DMS53 treated with DMSO at 0.1 percent for 48 hours (cell line): ENCODE measurements around the gene NPHP4.
"Not testable (repeated sequence)": the region's sequence is repeated elsewhere in the genome, so short reads cannot be mapped to it uniquely, and the experiment has no call there.

ENCODE experiments used
- DNase-seq: peaks from one replicate; lab custom pipeline; 2025; ENCODE audit not compliant: unreplicated experiment; lab: John Stamatoyannopoulos, UW

Gene NPHP4

GRCh38 chr1:6024376-6024775, 32.2 kb upstream of the NPHP4 start:
- no peak for DNase-seq

GRCh38 chr1:6023346-6023745, 31.1 kb upstream of the NPHP4 start:
- DNase-seq: no peak

GRCh38 chr1:6022193-6022592, 30.0 kb upstream of the NPHP4 start:
- DNase-seq: no peak

- no peak for DNase-seq
Measured at GRCh38 chr1:6019166-6019845, 27.1 kb upstream of the NPHP4 start.

- DNase-seq: not testable (repeated sequence)
Measured at GRCh38 chr1:6017654-6018053, 25.4 kb upstream of the NPHP4 start.

GRCh38 chr1:6016191-6016865, 24.1 kb upstream of the NPHP4 start:
- no peak for DNase-seq

- DNase-seq: no peak
Measured at GRCh38 chr1:6014130-6014999, 22.1 kb upstream of the NPHP4 start.

- no peak for DNase-seq
Measured at GRCh38 chr1:6013491-6013890, 21.3 kb upstream of the NPHP4 start.

GRCh38 chr1:6012529-6013318, 20.5 kb upstream of the NPHP4 start:
- DNase-seq: no peak

- DNase-seq: no peak
Measured at GRCh38 chr1:6011946-6012258, 19.7 kb upstream of the NPHP4 start.

- DNase-seq: no peak
Measured at GRCh38 chr1:6011161-6011945, 19.1 kb upstream of the NPHP4 start.

GRCh38 chr1:6010554-6010953, 18.3 kb upstream of the NPHP4 start:
- DNase-seq: no peak

GRCh38 chr1:6009120-6010040, 17.2 kb upstream of the NPHP4 start:
- DNase-seq: no peak

- no peak for DNase-seq
Measured at GRCh38 chr1:6008696-6009095, 16.5 kb upstream of the NPHP4 start.

GRCh38 chr1:6008084-6008415, 15.8 kb upstream of the NPHP4 start:
- no peak for DNase-seq

GRCh38 chr1:6007318-6008083, 15.3 kb upstream of the NPHP4 start:
- DNase-seq: no peak

- no peak for DNase-seq
Measured at GRCh38 chr1:6006882-6007281, 14.7 kb upstream of the NPHP4 start.

GRCh38 chr1:6005276-6005917, 13.2 kb upstream of the NPHP4 start:
- no peak for DNase-seq
